Lower lobe of right lung (tissue), 2 donors: ENCODE data around the gene DEPDC7. TPM values are rescaled to one million over a fixed set of nuclear protein-coding genes. Genes with fewer than 3 reads are reported as not detected.
A peak's percentile ranks its signal among the peaks of the same experiment; 100 is the strongest.

Experiments used
- ATAC-seq, 2 donors: fragments of 200-7000 bp; cut with Tn5 transposase; one replicate each; pipeline ENCODE4 v1.9.1; 2020 to 2022; ENCODE audit warnings: mild to moderate bottlenecking in 2 of 2, moderate library complexity in 2 of 2
- DNase-seq: peaks from one replicate; pipeline ENCODE4 v3.0.0-alpha.2; 2020
- H3K27ac ChIP-seq: fragments of 200-600 bp; one replicate; pipeline ENCODE4 v1.8.0; 2022
- H3K27me3 ChIP-seq: fragments of 200-600 bp; one replicate; pipeline ENCODE4 v1.8.0; 2022; ENCODE audit warnings: low read depth
- H3K36me3 ChIP-seq: fragments of 200-600 bp; one replicate; pipeline ENCODE4 v1.8.0; 2022; ENCODE audit warnings: mild to moderate bottlenecking
- H3K4me1 ChIP-seq: fragments of 200-600 bp; one replicate; pipeline ENCODE4 v1.8.0; 2022
- H3K4me3 ChIP-seq: fragments of 200-600 bp; one replicate; pipeline ENCODE4 v1.8.0; 2022; ENCODE audit warnings: mild to moderate bottlenecking
- H3K9me3 ChIP-seq: fragments of 200-600 bp; one replicate; pipeline ENCODE4 v1.8.0; 2022
- CTCF ChIP-seq: fragments of 200-600 bp; IDR thresholded peaks from one replicate; pipeline ENCODE4 v1.8.0; 2022; ENCODE audit warnings: antibody characterized with exemption, mild to moderate bottlenecking
- intact Hi-C: fragments of 100-400 bp; cut with DNase I; formaldehyde crosslinking; loops from one replicate; pipeline ENCODE4 v1.11.0; 2022
- total RNA-seq: library from RNA; stranded (reverse); fragmentation: NEBNext Ultra II Directional; extraction: Animal tissue kit (Norgen Biotek cat#: 25700); gene quantifications from one replicate; pipeline ENCODE4 v1.2.1, GENCODE V29; 2021
- donor health status: DM: no; HTN: yes; CAD: no; lungs with severe emphysema.

The DEPDC7 gene
- total RNA-seq, 1 donor from 2014 or later: 0.71 TPM

- no peaks in the 10 kb centered on the region for H3K9me3 ChIP-seq
- ATAC-seq (no peak), DNase-seq (no peak)
- intact Hi-C loops: no loop called here
- H3K27me3 ChIP-seq: no peaks in the 10 kb centered on the region
- no peak overlapping the region for H3K4me3 ChIP-seq
- no peak for TF ChIP-seq CTCF
- peaks cover 64% of the 10 kb centered on the region for H3K36me3 ChIP-seq
- no peak overlapping the region for H3K27ac ChIP-seq
- H3K4me1 ChIP-seq: no peaks in the 10 kb centered on the region
Observed at GRCh38 chr11:33057284-33057683, 41.6 kb downstream of the DEPDC7 start.

- TF ChIP-seq CTCF: no peak
- intact Hi-C loops: loop anchor here (5.0 kb wide), 1 partner anchor 97 kb away; no protein-coding TSS in a partner anchor
- Histone ChIP-seq H3K36me3 (peaks cover 74% of the 10 kb centered on the region), H3K27ac (no peak overlapping the region), H3K9me3 (no peaks in the 10 kb centered on the region), H3K27me3 (no peaks in the 10 kb centered on the region), H3K4me3 (no peak overlapping the region), H3K4me1 (peaks cover 14% of the 10 kb centered on the region)
- ATAC-seq (no peak), DNase-seq (no peak)
Observed at GRCh38 chr11:33059331-33060007, 43.8 kb downstream of the DEPDC7 start.

GRCh38 chr11:33060271-33060670 lies 44.6 kb downstream of the DEPDC7 start:
- DNase-seq: no peak
- H3K4me1 ChIP-seq: peaks cover 21% of the 10 kb centered on the region
- H3K27ac ChIP-seq: no peak overlapping the region
- intact Hi-C loops: loop anchor here (5.0 kb wide), 1 partner anchor 98 kb away; no protein-coding TSS in a partner anchor
- peaks cover 67% of the 10 kb centered on the region for H3K36me3 ChIP-seq
- ATAC-seq: no peak
- no peaks in the 10 kb centered on the region for H3K27me3 ChIP-seq
- TF ChIP-seq CTCF: no peak
- H3K9me3 ChIP-seq: no peaks in the 10 kb centered on the region
- no peak overlapping the region for H3K4me3 ChIP-seq

GRCh38 chr11:33062137-33062536 lies 46.5 kb downstream of the DEPDC7 start:
- no peak overlapping the region for H3K4me3 ChIP-seq
- intact Hi-C loops: loop anchor here (5.0 kb wide), 1 partner anchor 100 kb away; no protein-coding TSS in a partner anchor
- TF ChIP-seq CTCF: no peak
- peaks cover 21% of the 10 kb centered on the region for H3K4me1 ChIP-seq
- H3K27ac ChIP-seq: no peak overlapping the region
- DNase-seq (no peak), ATAC-seq (no peak)
- H3K27me3 ChIP-seq: no peaks in the 10 kb centered on the region
- H3K9me3 ChIP-seq: no peaks in the 10 kb centered on the region
- H3K36me3 ChIP-seq: peaks cover 79% of the 10 kb centered on the region

GRCh38 chr11:33063326-33063881 lies 47.7 kb downstream of the DEPDC7 start:
- Histone ChIP-seq H3K36me3 (peaks cover 78% of the 10 kb centered on the region), H3K4me1 (peaks cover 21% of the 10 kb centered on the region), H3K27ac (peak overlapping the region; percentile 5), H3K27me3 (no peaks in the 10 kb centered on the region), H3K4me3 (no peak overlapping the region), H3K9me3 (no peaks in the 10 kb centered on the region)
- DNase-seq (no peak), ATAC-seq (no peak)
- TF ChIP-seq CTCF: no peak
- intact Hi-C loops: loop anchor here (5.0 kb wide), 1 partner anchor 101 kb away; no protein-coding TSS in a partner anchor
